Adipocyte (in vitro differentiated cells): ENCODE data around the gene DNAJC24.

Experiments
- DNase-seq: peaks from one replicate; pipeline ENCODE4 v3.0.0-alpha.2; 2015; ENCODE audit warnings: low read depth
- H3K27me3 ChIP-seq: replicated peaks from 2 replicates; pipeline ENCODE4 v1.7.0; 2013; ENCODE audit warnings: mild to moderate bottlenecking, low read length, moderate library complexity; ENCODE audit not compliant: control insufficient read depth, insufficient read depth
- H3K36me3 ChIP-seq: 2 replicates; pipeline ENCODE4 v1.7.0; 2013; ENCODE audit warnings: low read length, mild to moderate bottlenecking, moderate library complexity; ENCODE audit not compliant: control insufficient read depth, insufficient read depth, severe bottlenecking
- H3K4me1 ChIP-seq: 2 replicates; pipeline ENCODE4 v1.7.0; 2013; ENCODE audit warnings: mild to moderate bottlenecking, low read length, moderate library complexity; ENCODE audit not compliant: control insufficient read depth, insufficient read depth
- H3K4me3 ChIP-seq: 2 replicates; pipeline ENCODE4 v1.7.0; 2013; ENCODE audit warnings: mild to moderate bottlenecking, low read length, moderate library complexity
- H3K9ac ChIP-seq: 2 replicates; pipeline ENCODE4 v1.7.0; 2013; ENCODE audit warnings: mild to moderate bottlenecking, low read length, moderate library complexity
- H3K9me3 ChIP-seq: 2 replicates; pipeline ENCODE4 v1.7.0; 2013; ENCODE audit warnings: mild to moderate bottlenecking, low read length, moderate library complexity; ENCODE audit not compliant: control insufficient read depth

Gene DNAJC24

GRCh38 chr11:31445621-31446020 lies 76.0 kb downstream of the DNAJC24 start:
- Histone ChIP-seq H3K4me3 (no peak overlapping the region), H3K9me3 (no peaks in the 10 kb centered on the region), H3K9ac (no peak overlapping the region), H3K27me3 (no peaks in the 10 kb centered on the region), H3K36me3 (no peaks in the 10 kb centered on the region), H3K4me1 (peaks cover 4% of the 10 kb centered on the region)
- no peak for DNase-seq

- DNase-seq: no peak
- no peaks in the 10 kb centered on the region for H3K27me3 ChIP-seq
Observed at GRCh38 chr11:31449040-31449439, 79.4 kb downstream of the DNAJC24 start.

DNA sequence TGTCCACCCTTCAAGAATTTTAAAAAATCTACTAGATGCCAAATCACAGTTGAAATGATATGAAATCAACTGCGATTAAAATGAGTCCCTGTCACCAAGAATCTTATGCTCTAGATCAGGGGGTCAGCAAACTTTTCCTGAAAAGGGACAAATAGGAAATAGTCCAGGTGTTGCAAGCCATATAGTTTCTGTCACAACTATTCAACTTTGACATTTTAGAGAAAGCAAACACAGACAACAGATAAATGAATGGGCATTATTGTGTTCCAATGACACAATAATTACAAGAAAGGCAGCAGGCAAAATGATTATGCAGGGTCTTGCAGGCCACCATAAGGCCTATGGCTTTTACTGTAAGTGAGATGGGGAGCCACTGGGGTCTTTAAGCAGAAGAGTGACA lies 81.2 kb downstream of the DNAJC24 start:
- Histone ChIP-seq H3K4me3 (no peak overlapping the region), H3K4me1 (peaks cover 4% of the 10 kb centered on the region), H3K9me3 (no peaks in the 10 kb centered on the region), H3K9ac (no peak overlapping the region), H3K27me3 (no peaks in the 10 kb centered on the region), H3K36me3 (no peaks in the 10 kb centered on the region)
- no peak for DNase-seq

More at GRCh38 chr11:31449040-31449439, 79.4 kb downstream of the DNAJC24 start:
- no peak overlapping the region for H3K4me3 ChIP-seq
- no peaks in the 10 kb centered on the region for H3K36me3 ChIP-seq
- peaks cover 4% of the 10 kb centered on the region for H3K4me1 ChIP-seq
- H3K9ac ChIP-seq: no peak overlapping the region
- H3K9me3 ChIP-seq: no peaks in the 10 kb centered on the region

- Histone ChIP-seq H3K27me3 (no peaks in the 10 kb centered on the region), H3K9ac (no peak overlapping the region), H3K9me3 (no peaks in the 10 kb centered on the region), H3K4me3 (no peak overlapping the region), H3K4me1 (peaks cover 4% of the 10 kb centered on the region), H3K36me3 (no peaks in the 10 kb centered on the region)
- no peak for DNase-seq
Observed at GRCh38 chr11:31455177-31455576, 85.5 kb downstream of the DNAJC24 start.

- peaks cover 10% of the 10 kb centered on the region for H3K9me3 ChIP-seq
- no peaks in the 10 kb centered on the region for H3K27me3 ChIP-seq
- no peak overlapping the region for H3K9ac ChIP-seq
- H3K4me3 ChIP-seq: no peak overlapping the region
- no peak for DNase-seq
- no peaks in the 10 kb centered on the region for H3K36me3 ChIP-seq
- no peaks in the 10 kb centered on the region for H3K4me1 ChIP-seq
Observed at GRCh38 chr11:31464436-31464835, 94.8 kb downstream of the DNAJC24 start.

DNA sequence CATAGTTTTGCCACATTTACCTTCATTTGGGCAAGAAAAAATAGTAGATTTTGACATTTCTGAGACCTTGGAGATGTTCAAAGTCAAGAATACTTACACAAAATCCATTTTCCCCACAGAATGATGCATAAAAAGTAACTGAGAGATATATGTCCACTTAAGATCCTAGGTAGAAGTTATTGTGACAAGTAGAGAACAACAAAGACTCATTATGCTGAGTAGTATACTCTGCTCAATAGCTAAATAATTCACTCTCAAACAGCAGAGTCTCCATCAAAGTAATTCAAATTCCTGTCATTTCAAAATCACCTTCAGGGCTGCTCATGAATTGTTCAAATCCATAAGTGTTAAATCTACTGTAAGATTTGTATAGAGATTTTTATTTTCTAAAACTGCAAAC lies 104.4 kb downstream of the DNAJC24 start:
- no peak overlapping the region for H3K9ac ChIP-seq
- H3K27me3 ChIP-seq: no peaks in the 10 kb centered on the region
- no peaks in the 10 kb centered on the region for H3K4me1 ChIP-seq
- H3K4me3 ChIP-seq: no peak overlapping the region
- H3K36me3 ChIP-seq: no peaks in the 10 kb centered on the region
- no peaks in the 10 kb centered on the region for H3K9me3 ChIP-seq
- no peak for DNase-seq

DNA sequence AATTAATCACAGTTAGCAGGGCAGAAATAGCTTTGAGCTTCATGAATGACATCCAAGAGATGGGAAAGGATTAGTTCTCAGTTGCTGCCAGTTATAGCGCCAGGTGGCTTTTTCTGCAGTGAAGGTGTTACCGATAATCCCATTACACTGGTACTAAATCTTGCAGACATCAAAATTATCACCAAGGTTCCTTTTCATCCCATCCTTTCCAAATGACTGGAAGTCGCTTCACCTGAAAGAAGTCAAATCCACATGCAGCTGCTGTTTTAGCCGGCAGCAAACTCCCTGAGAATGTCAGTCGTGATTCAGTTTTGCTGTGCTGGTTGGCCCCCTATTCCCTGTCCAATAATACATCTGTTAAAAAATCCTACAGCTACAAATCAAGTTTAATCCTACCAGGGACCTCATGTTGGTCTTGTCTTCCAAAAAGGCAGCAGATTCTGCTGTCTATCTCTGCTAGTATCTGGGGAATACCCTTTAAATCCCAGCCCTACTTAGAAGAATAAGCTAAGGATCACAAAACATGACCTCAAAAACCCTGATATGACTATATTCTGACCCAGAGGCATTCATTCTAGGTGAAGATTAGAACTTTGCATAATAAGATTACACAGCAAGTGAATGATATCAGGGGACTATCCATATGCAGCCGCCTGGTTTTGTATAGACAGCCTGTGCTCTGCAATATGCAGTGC lies 108.0 kb downstream of the DNAJC24 start:
- Histone ChIP-seq H3K9ac (no peak overlapping the region), H3K9me3 (no peaks in the 10 kb centered on the region), H3K4me1 (no peaks in the 10 kb centered on the region), H3K4me3 (no peak overlapping the region), H3K27me3 (no peaks in the 10 kb centered on the region), H3K36me3 (no peaks in the 10 kb centered on the region)
- DNase-seq: no peak

- Histone ChIP-seq H3K27me3 (no peaks in the 10 kb centered on the region), H3K4me1 (no peaks in the 10 kb centered on the region), H3K9me3 (no peaks in the 10 kb centered on the region), H3K4me3 (no peak overlapping the region), H3K36me3 (no peaks in the 10 kb centered on the region), H3K9ac (no peak overlapping the region)
- DNase-seq: no peak
Observed at GRCh38 chr11:31478223-31478590, 108.5 kb downstream of the DNAJC24 start.

GRCh38 chr11:31479066-31479465 lies 109.4 kb downstream of the DNAJC24 start:
- H3K4me1 ChIP-seq: no peaks in the 10 kb centered on the region
- no peak for DNase-seq
- no peak overlapping the region for H3K9ac ChIP-seq
- H3K9me3 ChIP-seq: no peaks in the 10 kb centered on the region
- no peaks in the 10 kb centered on the region for H3K36me3 ChIP-seq
- no peak overlapping the region for H3K4me3 ChIP-seq
- no peaks in the 10 kb centered on the region for H3K27me3 ChIP-seq

DNA sequence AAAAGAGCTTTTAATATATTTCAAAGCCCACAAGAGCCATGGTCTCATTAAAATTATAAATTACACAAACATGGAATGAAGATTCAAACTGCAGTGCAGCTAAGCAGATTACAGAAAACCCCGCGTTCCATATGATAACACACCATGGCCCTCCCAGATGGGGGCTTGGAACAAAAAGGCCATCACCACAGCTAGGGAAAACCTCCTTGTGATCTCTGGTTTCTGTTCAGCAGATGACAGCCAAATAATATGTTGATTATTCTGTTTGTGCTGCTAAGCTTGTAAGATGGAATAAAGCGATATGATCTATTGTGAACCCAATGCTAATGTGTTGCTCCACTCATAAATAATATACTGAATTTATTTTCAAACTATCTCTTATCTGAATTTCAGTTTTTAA lies 111.3 kb downstream of the DNAJC24 start:
- H3K4me3 ChIP-seq: no peak overlapping the region
- no peak for DNase-seq
- no peak overlapping the region for H3K9ac ChIP-seq
- H3K36me3 ChIP-seq: no peaks in the 10 kb centered on the region
- no peaks in the 10 kb centered on the region for H3K9me3 ChIP-seq
- H3K4me1 ChIP-seq: no peaks in the 10 kb centered on the region
- no peaks in the 10 kb centered on the region for H3K27me3 ChIP-seq
